Measurements from ENCODE around the gene TMEM178A.

TMEM178A gene

GRCh38 chr2:39671604-39672003, 5.9 kb downstream of the TMEM178A start:
- H3K4me3 ChIP-seq (ENCODE audit: control insufficient read depth, low read depth, low read length): no peak overlapping the region
- DNase-seq (ENCODE audit: low read depth): no peak
- no peak for TF ChIP-seq CTCF (conservative IDR thresholded peaks at IDR 0.05; ENCODE audit: control insufficient read depth, insufficient read depth, low read depth, low read length)

- no peak overlapping the region for H3K4me3 ChIP-seq (ENCODE audit: control insufficient read depth, low read depth, low read length)
- DNase-seq (ENCODE audit: low read depth): no peak
- no peak for TF ChIP-seq CTCF (conservative IDR thresholded peaks at IDR 0.05; ENCODE audit: control insufficient read depth, insufficient read depth, low read depth, low read length)
Observed at GRCh38 chr2:39673018-39673417, 7.3 kb downstream of the TMEM178A start.

GRCh38 chr2:39676342-39676741, 10.6 kb downstream of the TMEM178A start:
- TF ChIP-seq CTCF (conservative IDR thresholded peaks at IDR 0.05; ENCODE audit: control insufficient read depth, insufficient read depth, low read depth, low read length): no peak
- no peak overlapping the region for H3K4me3 ChIP-seq (ENCODE audit: control insufficient read depth, low read depth, low read length)
- no peak for DNase-seq (ENCODE audit: low read depth)

- no peak for DNase-seq (ENCODE audit: low read depth)
- H3K4me3 ChIP-seq (ENCODE audit: control insufficient read depth, low read depth, low read length): no peak overlapping the region
- no peak for TF ChIP-seq CTCF (conservative IDR thresholded peaks at IDR 0.05; ENCODE audit: control insufficient read depth, insufficient read depth, low read depth, low read length)
Observed at GRCh38 chr2:39678170-39678569, 12.5 kb downstream of the TMEM178A start.

GRCh38 chr2:39679805-39680204, 14.1 kb downstream of the TMEM178A start:
- DNase-seq (ENCODE audit: low read depth): no peak
- H3K4me3 ChIP-seq (ENCODE audit: control insufficient read depth, low read depth, low read length): no peak overlapping the region
- no peak for TF ChIP-seq CTCF (conservative IDR thresholded peaks at IDR 0.05; ENCODE audit: control insufficient read depth, insufficient read depth, low read depth, low read length)

GRCh38 chr2:39682066-39682692, 16.5 kb downstream of the TMEM178A start:
- no peak for DNase-seq (ENCODE audit: low read depth)
- no peak for TF ChIP-seq CTCF (conservative IDR thresholded peaks at IDR 0.05; ENCODE audit: control insufficient read depth, insufficient read depth, low read depth, low read length)
- H3K4me3 ChIP-seq (ENCODE audit: control insufficient read depth, low read depth, low read length): no peak overlapping the region

Data from fibroblast of mammary gland (primary cell).